Fibroblast of pulmonary artery (primary cell): Measurements from ENCODE around the gene TKFC.

Experiments used
- DNase-seq: peaks from one replicate; pipeline ENCODE4 v3.0.0-alpha.2; 2010; ENCODE audit warnings: low read depth
- H3K4me3 ChIP-seq: replicated peaks from 2 replicates; pipeline ENCODE4 v1.5.1; 2011; ENCODE audit warnings: low read depth, mild to moderate bottlenecking, control low read depth, low read length, moderate library complexity
- TF ChIP-seq, protein P1 (sequence below): IDR thresholded peaks from 2 replicates; pipeline ENCODE4 v1.5.1; 2011; ENCODE audit warnings: mild to moderate bottlenecking, control low read depth, low read length, inconsistent platforms; ENCODE audit errors: missing control alignments

Gene TKFC

GRCh38 chr11:61352038-61352437, 19.0 kb downstream of the TKFC start:
- DNase-seq = no peak
- TF ChIP-seq, protein P1, sequence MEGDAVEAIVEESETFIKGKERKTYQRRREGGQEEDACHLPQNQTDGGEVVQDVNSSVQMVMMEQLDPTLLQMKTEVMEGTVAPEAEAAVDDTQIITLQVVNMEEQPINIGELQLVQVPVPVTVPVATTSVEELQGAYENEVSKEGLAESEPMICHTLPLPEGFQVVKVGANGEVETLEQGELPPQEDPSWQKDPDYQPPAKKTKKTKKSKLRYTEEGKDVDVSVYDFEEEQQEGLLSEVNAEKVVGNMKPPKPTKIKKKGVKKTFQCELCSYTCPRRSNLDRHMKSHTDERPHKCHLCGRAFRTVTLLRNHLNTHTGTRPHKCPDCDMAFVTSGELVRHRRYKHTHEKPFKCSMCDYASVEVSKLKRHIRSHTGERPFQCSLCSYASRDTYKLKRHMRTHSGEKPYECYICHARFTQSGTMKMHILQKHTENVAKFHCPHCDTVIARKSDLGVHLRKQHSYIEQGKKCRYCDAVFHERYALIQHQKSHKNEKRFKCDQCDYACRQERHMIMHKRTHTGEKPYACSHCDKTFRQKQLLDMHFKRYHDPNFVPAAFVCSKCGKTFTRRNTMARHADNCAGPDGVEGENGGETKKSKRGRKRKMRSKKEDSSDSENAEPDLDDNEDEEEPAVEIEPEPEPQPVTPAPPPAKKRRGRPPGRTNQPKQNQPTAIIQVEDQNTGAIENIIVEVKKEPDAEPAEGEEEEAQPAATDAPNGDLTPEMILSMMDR = no peak
- H3K4me3 ChIP-seq = no peak overlapping the region

DNA sequence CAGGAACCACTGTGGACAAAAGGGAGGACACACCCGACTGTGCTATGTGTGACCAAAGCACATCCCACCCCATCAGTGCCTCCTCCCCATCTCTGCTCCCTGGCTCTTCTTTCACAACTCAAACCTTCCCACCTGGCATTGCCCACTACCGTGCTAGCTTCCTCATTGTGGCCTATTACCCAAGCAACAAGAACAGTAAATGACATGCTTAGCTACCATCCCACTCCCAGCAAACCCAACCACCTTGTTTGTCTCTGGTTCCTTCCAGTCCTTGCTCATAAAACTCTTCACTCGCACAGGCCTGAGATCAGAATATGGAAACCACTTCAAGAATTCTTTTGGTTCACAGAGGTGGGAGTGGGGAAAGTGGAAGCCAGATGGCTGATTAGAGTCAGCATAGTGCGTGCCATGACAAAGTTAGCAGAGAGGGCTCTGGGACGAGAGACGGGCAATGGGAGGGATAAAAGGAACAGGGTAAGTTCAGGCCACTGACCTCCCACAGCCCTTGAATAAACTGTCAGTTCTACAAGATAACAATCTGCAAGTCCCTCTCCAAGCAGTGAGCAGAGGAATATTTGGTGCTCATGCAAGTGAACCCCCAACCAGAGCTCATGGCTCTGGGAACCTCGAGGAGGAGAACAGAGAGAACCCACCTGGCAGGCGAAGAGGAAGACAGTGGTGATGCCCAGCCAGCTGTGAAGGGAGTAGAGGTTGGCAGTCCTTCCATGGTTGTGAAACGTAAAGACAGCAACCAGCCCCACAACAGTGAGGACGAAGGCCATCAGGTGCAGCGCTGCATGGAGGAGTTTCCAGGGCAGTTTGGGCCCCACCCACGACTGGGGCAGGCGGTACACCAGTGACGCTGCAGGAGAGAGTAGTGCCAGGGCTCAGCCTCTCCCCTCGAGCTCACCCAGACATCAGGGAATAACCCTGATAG, 20.4 kb downstream of the TKFC start:
- TF ChIP-seq, protein P1 = no peak
- H3K4me3 ChIP-seq = no peak overlapping the region
- DNase-seq = no peak

DNA sequence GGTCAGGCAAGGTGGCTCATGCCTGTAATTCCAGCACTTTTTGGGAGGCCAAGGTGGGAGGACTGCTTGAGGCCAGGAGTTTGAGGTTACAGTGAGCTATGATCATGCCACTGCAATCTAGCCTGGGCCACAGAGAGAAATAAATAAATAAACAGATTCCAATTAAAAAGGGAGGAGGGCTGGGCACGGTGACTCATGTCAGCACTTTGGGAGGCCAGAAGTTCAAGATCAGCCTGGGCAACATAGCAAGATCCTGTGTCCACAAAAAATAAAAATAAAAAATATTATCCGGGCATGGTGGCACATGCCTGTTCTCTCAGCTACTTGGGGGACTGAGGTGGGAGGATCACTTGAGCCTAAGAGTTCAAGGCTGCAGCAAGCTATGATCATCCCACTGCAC, 21.2 kb downstream of the TKFC start:
- no peak for DNase-seq
- TF ChIP-seq, protein P1 = no peak

DNA sequence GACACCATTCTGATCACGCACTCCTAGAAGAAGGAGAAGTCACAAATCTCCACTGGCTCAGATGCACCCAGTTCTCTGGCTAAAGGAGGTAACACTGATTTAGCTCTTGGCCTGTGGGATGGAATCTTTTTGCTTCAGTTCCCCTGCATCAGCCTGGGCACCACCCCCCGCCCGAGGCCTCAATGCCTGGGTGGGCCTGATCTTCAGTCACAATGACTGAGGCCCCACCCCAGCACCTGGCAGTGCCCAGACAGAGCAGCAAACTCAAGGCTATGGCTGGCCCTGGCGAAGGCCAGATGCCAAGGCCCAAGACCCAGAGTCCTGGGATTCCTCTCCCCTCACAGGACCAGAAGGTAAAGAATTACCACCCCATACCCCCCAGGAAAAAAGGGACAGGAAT, 23.7 kb downstream of the TKFC start:
- no peak overlapping the region for H3K4me3 ChIP-seq
- TF ChIP-seq, protein P1 = no peak
- DNase-seq = no peak

More for the DNA sequence above, 21.2 kb downstream of the TKFC start:
- no peak overlapping the region for H3K4me3 ChIP-seq

GRCh38 chr11:61357233-61357893, 24.3 kb downstream of the TKFC start:
- no peak overlapping the region for H3K4me3 ChIP-seq
- TF ChIP-seq, protein P1 = no peak
- DNase-seq = no peak

DNA sequence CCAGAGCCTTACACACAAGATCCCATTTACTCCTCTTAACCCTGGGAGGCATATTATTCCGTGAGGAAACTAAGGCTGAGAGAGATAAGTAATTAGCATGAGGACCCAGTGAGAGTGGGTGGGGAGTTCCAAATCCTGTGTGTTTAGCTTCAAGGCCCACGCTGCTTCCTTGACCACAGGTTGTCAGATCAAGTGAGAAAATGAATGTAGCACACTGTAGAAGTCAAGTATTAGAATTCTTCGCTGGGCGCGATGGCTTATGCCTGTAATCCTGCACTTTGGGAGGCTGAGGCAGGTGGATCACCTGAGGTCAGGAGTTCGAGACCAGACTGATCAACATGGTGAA, 24.8 kb downstream of the TKFC start:
- H3K4me3 ChIP-seq = no peak overlapping the region
- DNase-seq = no peak
- TF ChIP-seq, protein P1 = no peak
